ENCODE data around the gene CDK11A.

DNA sequence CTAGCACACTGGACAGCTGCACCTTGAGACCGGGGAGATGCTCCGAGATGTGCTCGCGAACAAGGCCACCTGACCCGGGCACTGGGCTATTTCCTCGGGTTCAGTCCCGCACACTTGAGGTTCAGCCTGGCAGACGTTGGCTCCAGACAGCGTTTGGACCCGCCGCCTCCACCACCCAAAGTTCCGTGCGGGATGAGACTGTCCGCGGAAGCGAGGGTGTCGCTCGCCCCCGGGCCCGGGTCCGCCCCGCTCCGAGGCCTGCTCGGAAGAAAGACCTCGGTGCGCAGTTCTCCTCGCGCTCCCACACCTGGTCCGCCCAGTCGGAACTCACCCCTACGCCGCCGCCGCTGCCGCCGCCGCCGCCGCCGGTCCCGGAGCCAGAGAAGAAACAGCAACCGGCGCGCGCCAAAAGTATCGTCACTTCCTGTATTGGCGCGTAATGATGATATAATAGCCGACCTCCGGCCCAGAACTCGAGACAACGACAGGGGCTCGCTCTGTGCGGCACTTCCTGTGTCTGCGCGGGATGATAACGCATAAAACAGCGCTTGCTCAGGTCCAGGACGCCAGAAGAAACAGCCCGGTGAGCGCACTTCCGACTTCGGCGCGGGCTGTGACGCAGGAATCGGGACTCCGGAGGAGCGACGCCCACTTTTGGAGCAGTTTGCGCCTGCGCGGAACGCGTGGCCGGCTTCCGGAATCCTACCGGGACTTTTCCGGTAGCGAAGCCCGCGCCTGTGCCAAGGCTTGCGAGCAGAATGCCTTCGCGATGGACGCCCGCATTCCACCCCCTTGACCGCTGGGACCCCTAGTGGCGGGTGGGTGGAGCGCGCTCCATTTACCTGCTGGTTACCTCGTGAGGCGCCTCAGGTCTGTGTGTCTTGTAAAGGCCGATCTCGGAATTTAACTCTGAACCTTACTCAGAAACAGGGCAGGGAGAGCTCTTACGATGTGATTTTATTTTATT, 65.3 kb downstream of the CDK11A start, which contains the start of gene CDK11B:
- TF ChIP-seq POLR2AphosphoS5 (IDR thresholded peaks at IDR 0.05; ENCODE audit: insufficient read depth, low read depth, low read length): peak; percentile 69
- TF ChIP-seq, protein P1, sequence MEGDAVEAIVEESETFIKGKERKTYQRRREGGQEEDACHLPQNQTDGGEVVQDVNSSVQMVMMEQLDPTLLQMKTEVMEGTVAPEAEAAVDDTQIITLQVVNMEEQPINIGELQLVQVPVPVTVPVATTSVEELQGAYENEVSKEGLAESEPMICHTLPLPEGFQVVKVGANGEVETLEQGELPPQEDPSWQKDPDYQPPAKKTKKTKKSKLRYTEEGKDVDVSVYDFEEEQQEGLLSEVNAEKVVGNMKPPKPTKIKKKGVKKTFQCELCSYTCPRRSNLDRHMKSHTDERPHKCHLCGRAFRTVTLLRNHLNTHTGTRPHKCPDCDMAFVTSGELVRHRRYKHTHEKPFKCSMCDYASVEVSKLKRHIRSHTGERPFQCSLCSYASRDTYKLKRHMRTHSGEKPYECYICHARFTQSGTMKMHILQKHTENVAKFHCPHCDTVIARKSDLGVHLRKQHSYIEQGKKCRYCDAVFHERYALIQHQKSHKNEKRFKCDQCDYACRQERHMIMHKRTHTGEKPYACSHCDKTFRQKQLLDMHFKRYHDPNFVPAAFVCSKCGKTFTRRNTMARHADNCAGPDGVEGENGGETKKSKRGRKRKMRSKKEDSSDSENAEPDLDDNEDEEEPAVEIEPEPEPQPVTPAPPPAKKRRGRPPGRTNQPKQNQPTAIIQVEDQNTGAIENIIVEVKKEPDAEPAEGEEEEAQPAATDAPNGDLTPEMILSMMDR (IDR thresholded peaks at IDR 0.05; ENCODE audit: extremely low read depth in 1 of 2, insufficient read depth in 1 of 2, low read depth in 1 of 2, low read length in 2 of 2): peak; percentile 23 to 32

All from endothelial cell of umbilical vein (primary cell).